Activated T-cell treated with anti-CD3 and anti-CD28 coated beads, Interleukin-2, amount 50 U/mL, for 4 hours (primary cell): ENCODE measurements around the gene DEPDC4. TPM values are rescaled to one million over a fixed set of nuclear protein-coding genes. Genes with fewer than 3 reads are reported as not detected.
"Not testable (repeated sequence)": the region's sequence is repeated elsewhere in the genome, so short reads cannot be mapped to it uniquely, and the experiment has no call there.

Experiments used
- ATAC-seq, 2 donors: fragments of 200-7000 bp; cut with Tn5 transposase; one replicate each; pipeline ENCODE4 v1.10.0; 2021
- DNase-seq: peaks from one replicate; pipeline ENCODE4 v3.0.0-alpha.2; 2020
- H3K27me3 Mint-ChIP-seq: one replicate; pipeline ENCODE4 v1.8.0; 2021; ENCODE audit warnings: low read depth, mixed read lengths
- H3K36me3 Mint-ChIP-seq: one replicate; pipeline ENCODE4 v1.8.0; 2022; ENCODE audit warnings: mixed read lengths; ENCODE audit not compliant: insufficient read depth
- H3K4me1 Mint-ChIP-seq: one replicate; pipeline ENCODE4 v1.8.0; 2021; ENCODE audit warnings: low read depth, mixed read lengths
- H3K4me3 Mint-ChIP-seq: one replicate; pipeline ENCODE4 v1.8.0; 2021; ENCODE audit warnings: mild to moderate bottlenecking, moderate library complexity, mixed read lengths
- H3K9me3 Mint-ChIP-seq: one replicate; pipeline ENCODE4 v1.8.0; 2021; ENCODE audit warnings: mixed read lengths
- total RNA-seq, 3 donors: library from RNA; stranded (reverse); gene quantifications; one replicate each; pipeline ENCODE4 v1.2.1, GENCODE V29; 2021

Gene DEPDC4
- total RNA-seq, 3 donors from 2014 or later, result 0.51 to 1.2 (median 0.53) TPM

- H3K4me1 Mint-ChIP-seq, result no peaks in the 10 kb centered on the region
- H3K9me3 Mint-ChIP-seq, result no peaks in the 10 kb centered on the region
- no peaks in the 10 kb centered on the region for H3K27me3 Mint-ChIP-seq
- H3K4me3 Mint-ChIP-seq, result no peak overlapping the region
- ATAC-seq (no peak), DNase-seq (no peak)
- no peaks in the 10 kb centered on the region for H3K36me3 Mint-ChIP-seq
Measured at GRCh38 chr12:100247765-100248164, 19.1 kb downstream of the DEPDC4 start.

- Mint-ChIP-seq H3K4me3 (no peak overlapping the region), H3K4me1 (no peaks in the 10 kb centered on the region), H3K36me3 (no peaks in the 10 kb centered on the region), H3K27me3 (no peaks in the 10 kb centered on the region), H3K9me3 (no peaks in the 10 kb centered on the region)
- no peak for DNase-seq
- ATAC-seq, result no peak
Measured at GRCh38 chr12:100243137-100243536, 23.7 kb downstream of the DEPDC4 start.

GRCh38 chr12:100239589-100239988, 27.3 kb downstream of the DEPDC4 start:
- DNase-seq, result no peak

GRCh38 chr12:100238801-100239200, 28.1 kb downstream of the DEPDC4 start:
- DNase-seq (no peak), ATAC-seq (no peak)
- H3K4me1 Mint-ChIP-seq, result no peaks in the 10 kb centered on the region
- H3K4me3 Mint-ChIP-seq, result no peak overlapping the region
- H3K36me3 Mint-ChIP-seq, result no peaks in the 10 kb centered on the region
- no peaks in the 10 kb centered on the region for H3K9me3 Mint-ChIP-seq
- no peaks in the 10 kb centered on the region for H3K27me3 Mint-ChIP-seq

More at GRCh38 chr12:100239589-100239988, 27.3 kb downstream of the DEPDC4 start:
- H3K27me3 Mint-ChIP-seq, result no peaks in the 10 kb centered on the region
- H3K4me1 Mint-ChIP-seq, result no peaks in the 10 kb centered on the region
- no peaks in the 10 kb centered on the region for H3K9me3 Mint-ChIP-seq
- no peaks in the 10 kb centered on the region for H3K36me3 Mint-ChIP-seq
- no peak overlapping the region for H3K4me3 Mint-ChIP-seq
- ATAC-seq, result no peak

- no peaks in the 10 kb centered on the region for H3K9me3 Mint-ChIP-seq
- H3K36me3 Mint-ChIP-seq, result no peaks in the 10 kb centered on the region
- H3K4me1 Mint-ChIP-seq, result no peaks in the 10 kb centered on the region
- ATAC-seq, result no peak
- no peaks in the 10 kb centered on the region for H3K27me3 Mint-ChIP-seq
- DNase-seq, result no peak
- no peak overlapping the region for H3K4me3 Mint-ChIP-seq
Measured at GRCh38 chr12:100234591-100235304, 32.1 kb downstream of the DEPDC4 start.

- Mint-ChIP-seq H3K4me3 (no peak overlapping the region), H3K4me1 (no peaks in the 10 kb centered on the region), H3K9me3 (no peaks in the 10 kb centered on the region), H3K36me3 (no peaks in the 10 kb centered on the region), H3K27me3 (no peaks in the 10 kb centered on the region)
- DNase-seq (no peak), ATAC-seq (no peak)
Measured at GRCh38 chr12:100234166-100234565, 32.7 kb downstream of the DEPDC4 start.

GRCh38 chr12:100231873-100232272, 35.0 kb downstream of the DEPDC4 start:
- ATAC-seq, result not testable (repeated sequence)

GRCh38 chr12:100229876-100230275, 37.0 kb downstream of the DEPDC4 start:
- DNase-seq (no peak), ATAC-seq (no peak)
- no peaks in the 10 kb centered on the region for H3K9me3 Mint-ChIP-seq
- H3K27me3 Mint-ChIP-seq, result no peaks in the 10 kb centered on the region
- H3K4me1 Mint-ChIP-seq, result no peaks in the 10 kb centered on the region
- H3K4me3 Mint-ChIP-seq, result no peak overlapping the region
- peaks cover 10% of the 10 kb centered on the region for H3K36me3 Mint-ChIP-seq

More at GRCh38 chr12:100231873-100232272, 35.0 kb downstream of the DEPDC4 start:
- not testable (repeated sequence) for H3K4me1 Mint-ChIP-seq, H3K27me3 Mint-ChIP-seq, DNase-seq, H3K36me3 Mint-ChIP-seq, H3K4me3 Mint-ChIP-seq, H3K9me3 Mint-ChIP-seq

- H3K27me3 Mint-ChIP-seq, result no peaks in the 10 kb centered on the region
- no peaks in the 10 kb centered on the region for H3K4me1 Mint-ChIP-seq
- ATAC-seq, result no peak
- H3K36me3 Mint-ChIP-seq, result peaks cover 12% of the 10 kb centered on the region
- no peaks in the 10 kb centered on the region for H3K9me3 Mint-ChIP-seq
- DNase-seq, result no peak
- no peak overlapping the region for H3K4me3 Mint-ChIP-seq
Measured at GRCh38 chr12:100229036-100229635, 37.7 kb downstream of the DEPDC4 start.

- ATAC-seq, result no peak
- no peak overlapping the region for H3K4me3 Mint-ChIP-seq
- no peaks in the 10 kb centered on the region for H3K27me3 Mint-ChIP-seq
- no peaks in the 10 kb centered on the region for H3K4me1 Mint-ChIP-seq
- peaks cover 28% of the 10 kb centered on the region for H3K36me3 Mint-ChIP-seq
- H3K9me3 Mint-ChIP-seq, result no peaks in the 10 kb centered on the region
- DNase-seq, result no peak
Measured at GRCh38 chr12:100225491-100225890, 41.4 kb downstream of the DEPDC4 start.

- not testable (repeated sequence) for H3K4me3 Mint-ChIP-seq, H3K27me3 Mint-ChIP-seq, DNase-seq, H3K9me3 Mint-ChIP-seq, H3K4me1 Mint-ChIP-seq, ATAC-seq
- H3K36me3 Mint-ChIP-seq, result peaks cover 39% of the 10 kb centered on the region
Measured at GRCh38 chr12:100222173-100222572, 44.7 kb downstream of the DEPDC4 start.

GRCh38 chr12:100221523-100221922, 45.4 kb downstream of the DEPDC4 start:
- Mint-ChIP-seq H3K9me3 (no peaks in the 10 kb centered on the region), H3K36me3 (peaks cover 42% of the 10 kb centered on the region), H3K4me3 (no peak overlapping the region), H3K4me1 (no peaks in the 10 kb centered on the region), H3K27me3 (no peaks in the 10 kb centered on the region)
- DNase-seq (no peak), ATAC-seq (no peak)

GRCh38 chr12:100219328-100220109, 47.4 kb downstream of the DEPDC4 start:
- Mint-ChIP-seq H3K9me3 (no peaks in the 10 kb centered on the region), H3K36me3 (peaks cover 42% of the 10 kb centered on the region), H3K4me1 (no peaks in the 10 kb centered on the region), H3K27me3 (no peaks in the 10 kb centered on the region), H3K4me3 (no peak overlapping the region)
- ATAC-seq (no peak), DNase-seq (no peak)

- Mint-ChIP-seq H3K9me3 (no peaks in the 10 kb centered on the region), H3K4me1 (no peaks in the 10 kb centered on the region), H3K27me3 (no peaks in the 10 kb centered on the region), H3K4me3 (no peak overlapping the region), H3K36me3 (peaks cover 41% of the 10 kb centered on the region)
- ATAC-seq (no peak), DNase-seq (no peak)
Measured at GRCh38 chr12:100216337-100216736, 50.5 kb downstream of the DEPDC4 start.
